NCI-H146 (cell line): ENCODE data around the gene QSOX1.
"Not testable (repeated sequence)": the region's sequence is repeated elsewhere in the genome, so short reads cannot be mapped to it uniquely, and the experiment has no call there.

Source experiments
- DNase-seq: peaks from one replicate; lab custom pipeline; 2025; lab: John Stamatoyannopoulos, UW

The QSOX1 gene

GRCh38 chr1:180193141-180194047 is 38.7 kb downstream of the QSOX1 start:
- DNase-seq, result no peak

DNA sequence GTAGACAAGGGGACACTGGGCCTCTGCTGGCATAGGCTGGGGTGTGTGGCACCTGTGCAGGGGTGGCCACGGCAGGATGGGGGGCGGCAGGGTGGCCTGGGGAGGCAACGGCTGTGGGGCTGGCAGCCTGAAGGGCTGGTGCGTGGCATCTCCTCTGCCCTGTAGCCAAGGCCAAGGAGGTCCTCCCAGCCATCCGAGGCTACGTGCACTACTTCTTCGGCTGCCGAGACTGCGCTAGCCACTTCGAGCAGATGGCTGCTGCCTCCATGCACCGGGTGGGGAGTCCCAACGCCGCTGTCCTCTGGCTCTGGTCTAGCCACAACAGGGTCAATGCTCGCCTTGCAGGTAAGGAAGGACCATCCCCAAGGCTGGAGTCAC is 39.4 kb downstream of the QSOX1 start:
- DNase-seq, result no peak

DNA sequence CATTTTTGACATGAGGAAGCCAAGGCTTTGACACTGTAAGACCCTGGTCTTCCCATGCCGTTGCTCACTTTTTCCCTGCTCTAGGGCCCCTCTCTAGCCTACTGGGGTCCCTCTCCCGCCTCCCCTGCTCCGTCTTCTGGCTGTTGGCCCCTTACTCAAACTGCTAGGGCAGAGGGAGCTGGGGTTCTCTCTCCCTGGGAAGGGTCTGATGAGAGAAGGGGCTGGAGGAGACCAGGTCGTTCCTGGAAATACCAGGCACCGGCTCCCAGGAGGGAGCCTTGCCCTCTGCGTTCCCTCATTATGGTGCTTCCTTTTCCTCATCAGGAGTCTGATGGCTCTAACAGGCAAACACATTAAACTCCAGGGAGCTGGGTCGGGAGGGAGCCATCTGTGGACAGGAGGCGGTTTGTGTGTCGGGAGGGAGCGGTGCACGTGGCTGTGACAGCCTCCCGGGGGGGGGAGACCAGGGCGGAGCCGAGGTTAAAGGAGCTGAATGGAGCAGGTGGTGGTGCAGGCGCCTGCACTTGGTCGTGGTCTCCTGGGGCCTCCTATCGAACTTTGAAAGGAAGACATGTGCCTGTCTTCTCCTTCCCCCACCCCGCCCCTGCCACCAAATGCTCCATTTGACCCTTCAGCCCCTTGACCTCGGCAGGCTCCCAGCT is 40.0 kb downstream of the QSOX1 start:
- DNase-seq, result peak; percentile 84

DNA sequence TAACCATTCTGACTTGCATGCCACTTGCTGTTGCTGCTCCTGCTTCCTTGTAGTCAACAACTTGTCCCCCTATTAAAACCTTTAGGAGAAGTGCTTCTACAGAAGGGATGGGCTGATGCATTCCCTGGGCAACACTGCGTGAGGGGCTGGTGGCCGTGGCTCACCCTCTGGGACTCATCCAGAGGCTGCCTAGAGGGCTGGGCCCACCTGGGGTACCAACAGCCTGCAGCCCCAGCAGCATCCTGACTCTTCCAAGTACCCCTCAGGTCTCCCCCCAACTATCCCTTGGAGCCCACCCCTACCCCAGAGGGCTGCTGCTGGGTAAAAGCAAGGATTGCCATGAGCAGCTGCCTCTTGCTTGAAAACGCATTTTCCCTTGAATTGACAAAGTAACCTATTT is 40.7 kb downstream of the QSOX1 start:
- no peak for DNase-seq

GRCh38 chr1:180195916-180196315 is 41.2 kb downstream of the QSOX1 start:
- DNase-seq, result no peak

DNA sequence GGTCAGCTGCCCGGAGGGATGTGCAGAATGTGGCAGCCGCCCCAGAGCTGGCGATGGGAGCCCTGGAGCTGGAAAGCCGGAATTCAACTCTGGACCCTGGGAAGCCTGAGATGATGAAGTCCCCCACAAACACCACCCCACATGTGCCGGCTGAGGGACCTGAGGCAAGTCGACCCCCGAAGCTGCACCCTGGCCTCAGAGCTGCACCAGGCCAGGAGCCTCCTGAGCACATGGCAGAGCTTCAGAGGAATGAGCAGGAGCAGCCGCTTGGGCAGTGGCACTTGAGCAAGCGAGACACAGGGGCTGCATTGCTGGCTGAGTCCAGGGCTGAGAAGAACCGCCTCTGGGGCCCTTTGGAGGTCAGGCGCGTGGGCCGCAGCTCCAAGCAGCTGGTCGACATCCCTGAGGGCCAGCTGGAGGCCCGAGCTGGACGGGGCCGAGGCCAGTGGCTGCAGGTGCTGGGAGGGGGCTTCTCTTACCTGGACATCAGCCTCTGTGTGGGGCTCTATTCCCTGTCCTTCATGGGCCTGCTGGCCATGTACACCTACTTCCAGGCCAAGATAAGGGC is 41.9 kb downstream of the QSOX1 start:
- DNase-seq, result no peak

DNA sequence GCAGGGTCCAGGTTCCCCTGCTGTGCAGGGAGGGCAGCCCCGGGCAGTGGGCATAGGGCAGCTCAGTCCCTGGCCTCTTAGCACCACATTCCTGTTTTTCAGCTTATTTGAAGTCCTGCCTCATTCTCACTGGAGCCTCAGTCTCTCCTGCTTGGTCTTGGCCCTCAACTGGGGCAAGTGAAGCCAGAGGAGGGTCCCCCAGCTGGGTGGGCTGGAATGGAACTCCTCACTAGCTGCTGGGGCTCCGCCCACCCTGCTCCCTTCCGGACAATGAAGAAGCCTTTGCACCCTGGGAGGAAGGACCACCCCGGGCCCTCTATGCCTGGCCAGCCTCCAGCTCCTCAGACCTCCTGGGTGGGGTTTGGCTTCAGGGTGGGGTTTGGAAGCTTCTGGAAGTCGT is 42.6 kb downstream of the QSOX1 start:
- no peak for DNase-seq

- peak; percentile 35 for DNase-seq
These were observed 43.5 kb downstream of the QSOX1 start for GRCh38 chr1:180198196-180198595.

- no peak for DNase-seq
These were observed 43.9 kb downstream of the QSOX1 start for GRCh38 chr1:180198611-180199010.

DNA sequence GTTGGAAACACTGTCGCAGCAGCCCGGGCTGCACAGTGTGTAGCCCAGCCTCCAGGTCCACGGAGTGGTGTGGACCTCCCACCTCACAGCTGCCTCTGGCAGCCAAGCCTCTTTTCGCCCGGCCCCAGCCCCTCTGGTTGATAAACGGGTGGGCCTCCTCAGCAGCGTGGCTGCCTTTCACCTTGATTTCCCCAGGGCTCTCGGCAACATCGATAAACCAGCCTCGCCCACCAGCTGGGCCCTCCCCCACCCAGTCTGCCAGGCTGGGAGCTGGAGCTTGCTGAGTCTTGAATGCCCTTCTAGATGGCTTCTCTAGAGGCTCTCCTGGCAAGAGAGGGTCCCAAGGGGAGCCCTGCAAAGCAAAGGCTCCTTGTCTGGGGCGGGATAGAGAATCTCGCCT is 44.3 kb downstream of the QSOX1 start:
- no peak for DNase-seq

GRCh38 chr1:180201451-180202200 is 47.0 kb downstream of the QSOX1 start:
- DNase-seq, result no peak

DNA sequence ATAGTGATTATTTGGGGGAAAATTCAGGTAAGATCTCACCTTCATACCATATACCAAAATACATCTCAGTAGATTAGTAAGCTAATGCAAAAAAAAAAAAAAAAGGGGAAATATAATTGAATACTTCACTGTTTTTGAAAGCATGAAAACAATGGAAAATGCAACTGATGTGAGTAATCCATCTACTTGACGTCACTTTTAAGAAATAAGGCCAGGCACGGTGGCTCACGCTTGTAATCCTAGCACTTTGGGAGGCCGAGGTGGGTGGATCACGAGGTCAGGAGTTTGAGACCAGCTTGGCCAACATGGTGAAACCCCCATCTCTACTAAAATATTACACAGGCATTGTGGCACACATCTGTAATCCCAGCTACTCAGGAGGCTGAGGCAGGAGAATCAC is 47.9 kb downstream of the QSOX1 start:
- DNase-seq, result not testable (repeated sequence)

DNA sequence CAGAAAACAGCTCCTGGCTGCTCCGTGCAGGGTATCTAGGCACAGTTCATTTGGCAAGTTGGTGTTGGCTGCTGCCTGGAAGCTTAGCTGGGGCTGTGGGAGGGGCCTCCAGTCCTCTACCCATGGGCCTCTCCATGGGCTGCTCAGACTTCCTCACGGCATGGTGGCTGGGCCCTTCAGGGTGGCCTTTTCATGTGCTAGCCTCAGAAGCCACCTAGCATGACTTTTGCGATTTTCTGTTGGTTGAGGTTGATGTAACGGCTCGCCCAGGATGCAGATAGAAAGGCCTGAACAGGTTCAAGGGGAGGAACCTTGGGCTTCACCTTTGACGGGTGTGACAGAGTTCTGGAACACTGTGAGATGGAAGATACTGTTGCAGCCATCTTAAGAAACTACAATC is 49.6 kb downstream of the QSOX1 start:
- DNase-seq, result no peak

GRCh38 chr1:180206581-180206980 is 51.9 kb downstream of the QSOX1 start:
- DNase-seq, result no peak

- DNase-seq, result no peak
These were observed 53.6 kb downstream of the QSOX1 start for GRCh38 chr1:180208264-180208663.

DNA sequence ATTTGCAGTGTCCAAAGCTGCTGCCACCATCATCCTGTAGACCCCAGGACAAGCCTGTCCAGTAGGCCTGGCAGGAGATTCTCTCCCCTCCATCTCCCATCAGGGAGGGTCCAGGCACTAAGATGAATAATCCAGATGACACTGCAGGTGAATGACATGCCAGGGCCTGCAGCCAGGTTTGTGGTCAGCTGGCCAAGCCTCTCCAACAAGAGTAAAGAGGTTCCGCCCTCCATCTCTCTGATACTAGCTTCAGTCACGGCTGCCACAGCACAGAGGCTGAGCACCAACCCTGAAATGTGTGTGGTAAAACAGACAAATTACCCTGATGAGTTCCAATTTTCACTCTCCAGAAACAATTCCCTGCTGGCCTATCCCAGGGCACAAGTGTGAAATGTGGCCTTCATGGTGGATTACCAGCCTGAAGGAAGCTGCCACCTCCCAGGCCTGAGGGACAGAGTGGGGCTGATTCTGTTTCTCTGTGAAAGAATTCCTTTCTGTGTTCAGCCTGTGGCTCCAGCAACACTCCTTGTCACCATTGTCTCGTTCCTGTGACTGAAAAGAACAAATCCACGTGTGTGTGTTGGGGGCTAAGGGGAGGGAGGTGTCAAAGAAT is 55.4 kb downstream of the QSOX1 start:
- DNase-seq, result no peak

DNA sequence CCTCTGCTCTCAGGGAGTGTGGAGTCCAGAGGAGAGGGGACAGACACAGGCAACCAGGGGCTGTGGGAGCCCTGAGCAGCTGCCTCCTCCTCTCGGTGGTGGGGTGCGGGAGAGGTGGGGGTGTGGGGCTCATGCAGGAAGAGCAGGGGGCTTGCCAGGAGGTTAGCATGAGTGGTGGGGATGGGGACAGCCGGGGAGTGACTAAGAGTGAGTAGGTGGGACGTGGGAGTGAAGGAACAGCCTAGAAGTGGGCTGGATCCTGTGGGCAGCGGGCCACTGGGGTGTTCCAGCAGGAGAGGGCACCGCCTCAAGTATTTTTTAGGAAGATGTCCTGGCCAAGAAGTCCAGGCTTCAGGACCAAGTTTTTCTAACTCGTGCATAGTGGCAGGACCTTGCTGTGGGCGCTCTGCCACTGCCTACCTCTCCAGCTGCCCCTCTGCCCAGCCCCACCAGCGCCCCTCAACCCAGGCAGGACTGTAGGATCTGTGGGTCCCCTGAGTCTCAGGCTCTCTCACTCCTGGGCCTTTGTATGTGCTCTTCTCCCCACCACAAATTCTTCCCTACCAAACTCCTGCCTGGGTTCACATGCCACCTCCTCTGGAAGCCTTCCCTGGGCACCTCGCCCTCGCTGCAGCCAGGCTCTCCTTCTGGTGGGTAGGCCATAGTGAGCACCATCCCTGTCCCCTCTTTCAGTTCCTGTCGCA is 56.6 kb downstream of the QSOX1 start:
- DNase-seq, result no peak

DNA sequence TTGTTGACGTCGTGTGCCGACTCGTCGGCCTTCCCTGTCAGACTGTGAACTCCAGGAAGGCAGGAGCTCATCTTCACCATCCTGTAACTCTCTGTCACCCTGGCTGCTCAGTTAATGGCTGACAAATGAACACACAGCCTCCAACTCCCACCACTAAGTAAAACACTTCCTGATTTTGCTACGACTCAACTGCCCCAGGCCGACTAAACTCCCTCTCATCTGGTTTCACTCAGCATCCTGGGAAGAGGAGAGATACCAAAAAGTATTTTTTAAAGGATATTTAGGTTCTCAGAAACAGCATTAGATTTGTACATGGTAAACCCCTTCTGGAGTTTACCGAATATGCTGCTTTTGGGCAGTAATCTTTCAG is 57.2 kb downstream of the QSOX1 start:
- no peak for DNase-seq

DNA sequence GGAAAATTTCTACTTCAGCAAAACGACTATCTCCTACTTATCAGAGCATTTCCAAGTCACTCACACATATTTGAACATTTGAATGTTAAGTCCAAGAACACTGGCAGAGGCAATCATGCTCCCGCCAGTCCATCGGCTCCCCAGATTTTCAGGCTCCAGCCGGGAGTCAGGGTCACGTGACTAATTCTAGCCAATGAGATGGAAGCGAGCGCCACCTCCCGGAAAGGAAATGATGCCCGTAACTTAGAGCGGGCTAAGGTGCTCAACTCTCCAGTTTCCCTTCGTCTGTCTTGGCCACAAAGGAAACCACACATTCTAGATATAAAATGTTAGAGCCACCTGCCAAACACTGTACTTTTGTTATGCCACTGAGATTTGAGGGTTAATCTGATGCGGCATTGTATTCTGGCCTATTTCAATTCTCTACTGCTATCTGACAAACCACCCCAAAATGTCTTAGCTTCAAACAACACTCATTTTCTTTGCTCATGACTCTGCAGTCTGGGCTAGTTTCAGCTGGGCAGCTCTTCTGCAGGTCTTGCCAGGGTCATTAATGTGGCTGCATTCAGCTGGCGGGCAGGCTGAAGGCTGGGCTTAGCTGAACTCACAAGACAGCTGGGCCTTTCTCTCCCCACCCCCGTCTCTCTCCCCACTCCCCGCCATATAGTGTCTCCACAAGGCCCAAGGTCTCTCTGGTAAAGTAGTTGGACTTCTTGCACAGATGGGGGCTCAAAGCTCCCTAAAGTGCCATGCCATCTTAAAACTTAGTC is 58.9 kb downstream of the QSOX1 start:
- no peak for DNase-seq

DNA sequence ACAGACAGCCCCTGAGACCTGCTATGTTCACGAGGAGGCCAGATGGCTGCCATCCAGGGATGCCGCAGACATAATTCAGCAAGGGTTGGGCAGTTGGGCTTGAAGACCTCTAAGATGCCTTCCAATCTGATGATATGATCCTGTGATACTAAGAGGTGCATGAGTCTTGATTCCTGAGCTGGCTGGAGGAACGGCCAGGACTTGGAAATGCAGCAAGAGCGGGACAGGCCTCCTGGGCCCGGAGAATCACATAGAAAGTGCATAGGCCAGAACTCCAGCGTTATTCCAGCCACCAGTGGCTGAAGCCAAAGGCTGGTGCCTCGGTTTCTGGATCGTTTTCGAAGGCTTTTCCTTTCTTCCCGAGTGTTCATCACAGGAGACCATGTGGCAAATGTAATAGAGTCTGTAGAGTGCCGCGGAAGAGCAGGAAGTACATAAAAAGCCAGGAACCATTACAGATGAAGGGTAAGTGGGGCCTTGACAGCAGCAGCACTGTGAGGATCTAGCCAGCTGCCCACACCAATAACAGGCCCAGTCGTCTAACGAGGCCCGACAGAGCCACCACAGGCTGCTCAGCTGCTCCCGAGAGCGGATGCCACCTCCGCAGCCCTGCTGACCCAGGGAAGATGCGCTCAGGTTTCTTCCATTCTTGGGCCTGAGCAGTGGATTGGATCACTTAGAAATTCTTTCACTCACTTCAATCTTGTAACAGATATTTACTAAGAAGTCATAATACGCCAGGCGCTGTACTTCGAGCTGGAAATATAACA is 61.4 kb downstream of the QSOX1 start:
- no peak for DNase-seq
